ENCODE data around the gene CD109.
"Not testable (repeated sequence)": the region's sequence is repeated elsewhere in the genome, so short reads cannot be mapped to it uniquely, and the experiment has no call there.

GRCh38 chr6:73805221-73805620 lies 109.2 kb downstream of the CD109 start:
- not testable (repeated sequence) for TF ChIP-seq POLR2A, CTCF, EP300 (IDR thresholded peaks at IDR 0.05)
